Stimulated activated naive CD8-positive, alpha-beta T cell treated with anti-CD3 and anti-CD28 coated beads, Interleukin-15, amount 100 ng/mL, for 72 hours (primary cell): ENCODE measurements around the gene ZG16B.

Experiments used
- ATAC-seq: fragments of 150-1000 bp; cut with Tn5 transposase; 2 replicates; pipeline ENCODE4 v1.10.0; 2021; ENCODE audit warnings: mild to moderate bottlenecking, moderate library complexity
- DNase-seq, 2 donors: peaks; one replicate each; pipeline ENCODE4 v3.0.0; 2021 to 2022
- H3K27ac Mint-ChIP-seq, 2 donors: one replicate each; pipeline ENCODE4 v1.8.0; 2022; ENCODE audit warnings: mild to moderate bottlenecking in 2 of 2, mixed read lengths in 2 of 2, moderate library complexity in 2 of 2
- H3K27me3 Mint-ChIP-seq: one replicate; pipeline ENCODE4 v1.8.0; 2022; ENCODE audit warnings: mixed read lengths
- H3K4me1 Mint-ChIP-seq: one replicate; pipeline ENCODE4 v1.8.0; 2022; ENCODE audit warnings: mild to moderate bottlenecking, mixed read lengths
- H3K4me3 Mint-ChIP-seq, 2 donors: one replicate each; pipeline ENCODE4 v1.8.0; 2022; ENCODE audit warnings: mild to moderate bottlenecking in 2 of 2, mixed read lengths in 2 of 2, moderate library complexity in 1 of 2
- H3K9me3 Mint-ChIP-seq, 2 donors: one replicate each; pipeline ENCODE4 v1.8.0; 2022; ENCODE audit warnings: mixed read lengths in 2 of 2

The ZG16B gene

DNA sequence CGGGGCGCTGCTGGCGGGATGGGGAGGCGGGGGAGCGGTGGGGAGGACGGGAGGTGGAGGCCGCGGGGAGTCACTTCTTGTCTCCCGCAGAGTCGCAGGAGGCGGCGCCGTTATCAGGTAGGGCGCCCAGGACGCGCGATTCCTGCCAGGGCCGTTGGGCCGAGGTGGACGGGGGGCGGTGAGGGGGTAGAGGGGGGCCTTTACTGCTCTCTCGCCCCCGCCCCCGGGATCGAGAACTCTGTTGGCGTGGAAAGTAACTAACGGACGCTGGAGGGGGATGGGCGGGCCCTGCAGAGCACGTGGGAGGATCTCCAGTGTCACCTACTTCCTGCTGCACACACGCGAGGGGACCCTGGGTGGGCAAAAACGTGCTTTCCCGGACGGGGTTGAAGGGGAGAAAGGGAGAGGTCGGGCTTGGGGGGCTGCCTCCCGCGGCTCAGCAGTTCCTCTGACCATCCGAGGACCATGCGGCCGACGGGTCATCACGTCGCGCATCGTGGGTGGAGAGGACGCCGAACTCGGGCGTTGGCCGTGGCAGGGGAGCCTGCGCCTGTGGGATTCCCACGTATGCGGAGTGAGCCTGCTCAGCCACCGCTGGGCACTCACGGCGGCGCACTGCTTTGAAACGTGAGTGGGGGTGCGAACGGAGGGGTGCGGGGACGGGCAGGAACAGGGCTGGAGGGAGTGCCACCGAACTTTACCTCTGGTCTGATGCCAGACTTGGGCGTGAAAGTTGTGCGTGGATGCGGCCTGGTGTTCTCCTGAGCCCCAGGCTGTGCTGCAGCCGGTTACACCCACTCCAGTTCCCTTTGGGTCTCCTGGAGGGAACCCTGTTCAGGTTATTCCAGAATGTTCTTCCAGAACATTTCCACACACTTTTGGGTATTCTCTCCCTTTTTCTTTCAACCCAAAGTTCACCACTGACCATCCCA lies 12.5 kb upstream of the ZG16B start:
- no peaks in the 10 kb centered on the region for H3K9me3 Mint-ChIP-seq
- no peaks in the 10 kb centered on the region for H3K27me3 Mint-ChIP-seq
- peak overlapping the region; percentile 41 to 74 for H3K4me3 Mint-ChIP-seq
- DNase-seq: peak in 1 of 2 donors; percentile 33
- ATAC-seq: peak; percentile 47
- no peaks in the 10 kb centered on the region for H3K4me1 Mint-ChIP-seq
- H3K27ac Mint-ChIP-seq: peak overlapping the region in 1 of 2 donors; percentile 91

DNA sequence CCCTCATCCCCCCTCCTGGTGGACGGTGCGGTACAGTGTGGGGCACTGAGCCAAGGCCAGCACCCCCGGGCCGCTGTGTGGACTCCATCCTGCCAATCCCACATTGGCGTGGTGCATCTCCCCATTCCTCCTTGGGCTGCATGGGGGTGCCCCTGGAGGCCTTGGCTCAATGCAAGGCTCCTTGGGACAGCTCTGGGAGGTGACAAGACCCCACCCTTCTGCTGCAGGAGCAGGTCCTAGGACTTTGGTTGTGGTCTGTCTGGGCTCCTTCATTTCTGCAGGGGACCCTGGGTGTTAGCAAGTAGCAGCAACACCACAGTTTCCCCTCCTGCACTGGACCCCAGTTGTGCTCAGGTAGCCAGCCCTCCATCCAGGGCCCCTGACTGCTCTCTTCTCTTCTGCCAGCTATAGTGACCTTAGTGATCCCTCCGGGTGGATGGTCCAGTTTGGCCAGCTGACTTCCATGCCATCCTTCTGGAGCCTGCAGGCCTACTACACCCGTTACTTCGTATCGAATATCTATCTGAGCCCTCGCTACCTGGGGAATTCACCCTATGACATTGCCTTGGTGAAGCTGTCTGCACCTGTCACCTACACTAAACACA lies 11.7 kb upstream of the ZG16B start:
- peak overlapping the region in 1 of 2 donors; percentile 61 for H3K27ac Mint-ChIP-seq
- ATAC-seq (no peak), DNase-seq (no peak)
- H3K9me3 Mint-ChIP-seq: no peaks in the 10 kb centered on the region
- no peaks in the 10 kb centered on the region for H3K27me3 Mint-ChIP-seq
- peak overlapping the region in 1 of 2 donors; percentile 44 for H3K4me3 Mint-ChIP-seq
- H3K4me1 Mint-ChIP-seq: no peaks in the 10 kb centered on the region

DNA sequence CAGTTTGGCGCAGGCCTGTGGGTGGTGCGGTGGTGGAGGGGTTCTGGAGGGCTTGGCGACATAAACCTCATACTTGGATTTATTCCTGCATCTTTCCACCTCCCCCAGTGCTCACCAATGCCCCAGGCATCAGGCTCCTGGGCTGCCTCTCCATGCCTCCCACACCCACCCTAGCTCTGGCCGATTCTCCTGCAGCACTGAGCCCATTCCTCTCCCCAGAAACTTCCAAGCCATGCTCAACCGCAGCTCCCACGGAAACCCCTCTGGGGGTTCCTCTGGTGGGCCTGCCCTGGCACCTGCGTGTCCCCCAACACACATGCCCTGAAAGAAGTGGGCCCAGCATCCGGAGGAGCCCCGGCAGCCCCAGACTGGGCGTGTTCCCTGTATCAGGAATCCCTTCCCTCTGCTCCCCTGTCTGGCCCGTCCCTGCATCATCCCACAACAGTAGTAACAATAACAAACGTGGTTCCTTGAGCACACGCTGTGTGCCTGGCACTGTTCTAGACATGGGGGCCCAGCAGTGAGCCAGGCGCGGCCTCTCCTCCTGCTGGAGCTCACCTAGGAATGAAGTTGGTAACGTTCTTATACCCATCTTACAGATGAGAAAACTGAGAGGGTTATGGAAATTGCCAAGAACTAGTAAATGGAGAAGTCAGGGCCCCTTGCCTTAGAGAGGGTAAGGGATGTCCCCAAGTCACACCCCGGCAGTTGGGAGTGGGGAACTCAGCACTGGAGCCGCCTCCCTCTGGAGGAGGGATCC lies 10.7 kb upstream of the ZG16B start:
- no peaks in the 10 kb centered on the region for H3K27me3 Mint-ChIP-seq
- H3K4me3 Mint-ChIP-seq: no peak overlapping the region
- ATAC-seq (no peak), DNase-seq (no peak)
- no peaks in the 10 kb centered on the region for H3K9me3 Mint-ChIP-seq
- H3K4me1 Mint-ChIP-seq: no peaks in the 10 kb centered on the region
- peak overlapping the region; percentile 46 to 78 for H3K27ac Mint-ChIP-seq

DNA sequence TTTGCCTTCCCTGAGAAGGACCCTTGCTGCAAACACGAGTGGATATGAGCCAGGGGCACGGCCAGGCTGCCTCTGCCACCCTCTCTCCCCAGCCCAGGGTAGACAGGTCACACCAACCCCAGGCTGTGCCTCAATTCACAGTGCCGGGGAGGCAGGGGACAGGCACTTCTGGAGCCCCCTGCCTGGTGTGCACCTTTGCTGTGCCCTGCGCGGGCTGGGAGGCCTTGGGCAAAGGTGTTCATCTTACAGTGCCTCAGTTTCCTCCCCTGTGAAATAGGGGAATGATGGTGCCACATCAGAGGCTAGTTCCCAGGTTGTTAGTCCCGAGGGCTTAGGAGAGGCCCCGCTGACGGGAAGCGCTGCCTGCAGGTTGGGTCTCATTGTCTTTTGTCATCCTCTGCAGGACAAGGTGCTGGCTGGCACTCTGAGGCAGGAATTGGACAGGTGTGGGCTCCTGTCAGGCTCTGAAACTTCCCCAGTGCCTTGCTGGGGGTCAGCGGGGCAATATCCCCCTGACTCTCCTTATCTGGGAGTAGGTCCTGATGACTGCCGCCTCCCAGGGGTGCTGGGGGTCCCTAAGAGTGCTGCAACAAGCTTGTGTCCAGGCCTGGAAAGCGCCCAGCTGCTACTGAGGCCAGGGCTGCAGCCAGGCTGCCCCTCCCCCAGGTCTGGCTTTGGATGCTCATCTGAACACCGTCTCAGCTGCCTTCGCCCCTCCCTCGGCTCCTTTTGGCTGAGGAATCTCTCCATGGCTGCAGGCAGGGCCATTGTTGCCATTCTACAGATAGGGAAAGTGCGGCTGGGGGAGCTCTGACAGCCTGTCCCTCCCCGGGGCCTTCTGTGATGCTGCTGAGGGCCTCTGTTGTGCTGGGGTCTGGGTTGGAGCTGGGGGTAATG lies 9.9 kb upstream of the ZG16B start:
- no peaks in the 10 kb centered on the region for H3K4me1 Mint-ChIP-seq
- no peaks in the 10 kb centered on the region for H3K27me3 Mint-ChIP-seq
- no peaks in the 10 kb centered on the region for H3K9me3 Mint-ChIP-seq
- no peak for ATAC-seq
- no peak for DNase-seq
- no peak overlapping the region for H3K27ac Mint-ChIP-seq
- H3K4me3 Mint-ChIP-seq: no peak overlapping the region

DNA sequence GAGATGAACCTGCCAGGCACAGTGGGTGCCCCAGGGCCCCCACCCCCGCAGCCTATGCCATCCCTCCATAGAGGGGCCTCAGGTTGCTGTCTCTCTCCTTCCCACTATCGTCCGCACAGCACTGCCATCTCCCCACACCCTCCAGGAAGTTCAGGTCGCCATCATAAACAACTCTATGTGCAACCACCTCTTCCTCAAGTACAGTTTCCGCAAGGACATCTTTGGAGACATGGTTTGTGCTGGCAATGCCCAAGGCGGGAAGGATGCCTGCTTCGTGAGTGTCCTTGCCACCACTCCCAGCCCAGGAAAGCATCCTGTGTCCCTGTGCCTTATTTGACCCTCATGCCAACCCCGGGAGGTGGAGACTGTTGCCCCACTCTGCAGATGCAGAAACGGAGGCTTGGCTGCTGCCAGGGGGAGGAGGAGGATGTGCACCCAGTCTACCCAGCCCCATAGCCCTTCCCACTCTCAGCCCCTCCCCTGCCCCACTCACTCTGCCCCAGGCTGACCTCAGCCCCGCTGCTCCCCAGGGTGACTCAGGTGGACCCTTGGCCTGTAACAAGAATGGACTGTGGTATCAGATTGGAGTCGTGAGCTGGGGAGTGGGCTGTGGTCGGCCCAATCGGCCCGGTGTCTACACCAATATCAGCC lies 9.1 kb upstream of the ZG16B start:
- H3K4me1 Mint-ChIP-seq: no peaks in the 10 kb centered on the region
- no peak overlapping the region for H3K4me3 Mint-ChIP-seq
- H3K27ac Mint-ChIP-seq: no peak overlapping the region
- H3K9me3 Mint-ChIP-seq: no peaks in the 10 kb centered on the region
- no peaks in the 10 kb centered on the region for H3K27me3 Mint-ChIP-seq
- DNase-seq (no peak), ATAC-seq (no peak)

DNA sequence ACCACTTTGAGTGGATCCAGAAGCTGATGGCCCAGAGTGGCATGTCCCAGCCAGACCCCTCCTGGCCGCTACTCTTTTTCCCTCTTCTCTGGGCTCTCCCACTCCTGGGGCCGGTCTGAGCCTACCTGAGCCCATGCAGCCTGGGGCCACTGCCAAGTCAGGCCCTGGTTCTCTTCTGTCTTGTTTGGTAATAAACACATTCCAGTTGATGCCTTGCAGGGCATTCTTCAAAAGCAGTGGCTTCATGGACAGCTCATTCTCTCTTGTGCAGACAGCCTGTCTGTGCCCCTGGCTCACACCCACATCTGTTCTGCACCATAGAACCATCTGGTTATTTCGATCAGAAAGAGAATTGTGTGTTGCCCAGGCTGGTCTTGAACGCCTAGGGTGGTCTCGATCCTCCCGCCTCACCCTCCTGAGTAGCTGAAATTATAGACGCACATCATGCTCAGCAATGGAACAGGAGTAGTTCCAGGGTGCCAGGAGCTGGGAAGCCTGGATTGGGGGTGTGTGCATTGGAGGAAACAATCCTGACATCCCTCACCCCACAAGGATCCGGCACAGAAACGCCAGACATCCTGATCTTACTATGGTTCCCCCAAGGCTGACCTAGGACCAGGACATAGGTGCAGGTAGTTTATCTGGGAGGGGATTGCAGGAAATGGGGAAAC lies 8.5 kb upstream of the ZG16B start:
- Mint-ChIP-seq H3K9me3 (no peaks in the 10 kb centered on the region), H3K4me3 (no peak overlapping the region), H3K4me1 (no peaks in the 10 kb centered on the region), H3K27me3 (no peaks in the 10 kb centered on the region), H3K27ac (no peak overlapping the region)
- DNase-seq (no peak), ATAC-seq (no peak)

DNA sequence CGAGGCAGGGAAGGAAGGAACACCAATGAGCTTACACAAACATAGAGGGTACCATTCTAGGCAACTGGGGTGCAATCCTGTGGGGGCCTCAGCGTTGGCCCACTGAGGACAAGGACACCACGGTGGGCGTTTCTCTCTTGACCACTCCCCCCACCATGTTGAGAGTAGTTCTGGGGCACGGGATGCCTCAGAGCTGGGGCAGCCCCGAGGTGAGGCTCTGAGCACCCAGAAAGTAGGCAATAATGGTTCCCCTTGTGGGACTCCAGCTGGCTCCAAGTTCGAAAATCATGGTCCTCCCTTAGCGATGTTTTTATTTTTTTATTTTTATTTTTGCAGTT lies 8.0 kb upstream of the ZG16B start:
- Mint-ChIP-seq H3K9me3 (no peaks in the 10 kb centered on the region), H3K4me1 (no peaks in the 10 kb centered on the region), H3K27me3 (no peaks in the 10 kb centered on the region), H3K27ac (no peak overlapping the region), H3K4me3 (no peak overlapping the region)
- DNase-seq: no peak
- no peak for ATAC-seq

DNA sequence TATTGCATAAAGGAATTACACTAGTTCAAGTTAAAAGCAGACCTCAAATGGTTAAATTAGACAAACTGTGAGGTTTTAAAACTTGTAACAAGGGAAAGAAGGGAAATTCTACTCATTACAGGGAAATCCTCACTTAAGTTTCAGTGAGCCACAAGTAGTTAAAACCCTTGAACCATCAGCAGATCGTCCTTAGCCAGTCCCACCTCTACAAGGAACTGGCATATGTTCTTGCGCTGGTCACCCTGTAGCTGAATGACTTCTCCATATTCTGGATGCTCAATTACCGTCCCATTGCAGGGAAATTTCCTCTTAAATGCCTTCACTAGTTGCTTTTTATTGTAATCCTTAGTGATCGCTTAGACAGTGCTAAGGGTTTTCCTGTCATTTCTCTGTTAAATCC lies 7.6 kb upstream of the ZG16B start:
- no peak overlapping the region for H3K4me3 Mint-ChIP-seq
- no peak for ATAC-seq
- no peaks in the 10 kb centered on the region for H3K9me3 Mint-ChIP-seq
- H3K4me1 Mint-ChIP-seq: no peaks in the 10 kb centered on the region
- DNase-seq: no peak
- no peak overlapping the region for H3K27ac Mint-ChIP-seq
- no peaks in the 10 kb centered on the region for H3K27me3 Mint-ChIP-seq

DNA sequence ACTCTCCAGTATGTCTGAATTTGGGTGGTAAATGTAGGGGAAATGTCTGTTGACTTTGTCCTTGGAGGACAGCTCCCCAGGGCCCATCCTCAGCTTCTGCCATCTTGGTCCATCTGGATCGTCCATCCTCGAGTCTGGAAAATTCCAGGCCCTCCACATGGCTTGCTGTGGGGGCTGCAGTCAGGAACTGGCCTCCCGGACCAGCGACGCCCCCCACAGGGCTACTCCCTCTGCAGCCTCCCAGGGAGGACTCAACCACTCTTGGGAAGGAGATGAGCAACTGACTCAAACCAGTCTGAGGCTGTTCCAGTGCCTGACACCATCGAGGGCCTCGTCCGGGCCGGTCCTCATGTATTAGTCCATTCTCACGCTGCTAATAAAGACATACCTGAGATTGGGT lies 5.5 kb upstream of the ZG16B start:
- Mint-ChIP-seq H3K27me3 (no peaks in the 10 kb centered on the region), H3K27ac (no peak overlapping the region), H3K4me1 (no peaks in the 10 kb centered on the region), H3K4me3 (no peak overlapping the region), H3K9me3 (no peaks in the 10 kb centered on the region)
- DNase-seq: no peak
- no peak for ATAC-seq

DNA sequence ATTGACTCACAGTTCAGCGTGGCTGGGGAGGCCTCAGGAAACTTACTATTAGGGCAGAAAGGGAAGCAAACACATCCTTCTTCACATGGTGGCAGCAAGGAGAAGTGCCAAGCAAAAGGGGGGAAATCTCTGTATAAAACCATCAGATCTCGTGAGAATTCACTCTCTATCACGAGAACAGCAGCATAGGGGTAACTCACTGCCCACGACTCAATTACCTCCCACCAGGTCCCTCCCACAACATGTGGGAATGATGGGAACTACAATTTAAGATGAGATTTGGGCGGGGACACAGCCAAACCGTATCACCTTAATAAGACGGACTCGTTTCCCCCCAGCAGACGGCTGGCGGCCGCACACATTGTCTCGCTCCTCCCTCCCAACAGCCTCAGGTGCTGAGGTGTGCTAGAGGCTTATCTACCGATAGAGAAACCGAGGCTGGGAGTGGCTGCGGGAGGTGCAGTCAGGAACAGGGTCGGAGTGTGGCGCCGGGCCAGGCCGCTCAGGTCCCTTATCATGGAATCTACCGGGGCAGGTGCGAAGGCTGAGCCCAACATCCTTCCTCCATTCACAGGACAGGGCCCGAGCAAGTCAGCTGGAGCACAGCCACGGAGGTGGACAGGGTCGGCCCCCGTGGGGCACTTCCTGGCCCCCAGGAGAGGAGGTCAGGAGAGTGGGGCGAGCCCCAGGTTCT lies 4.9 kb upstream of the ZG16B start:
- Mint-ChIP-seq H3K27me3 (no peaks in the 10 kb centered on the region), H3K4me3 (no peak overlapping the region), H3K9me3 (no peaks in the 10 kb centered on the region), H3K27ac (no peak overlapping the region), H3K4me1 (no peaks in the 10 kb centered on the region)
- ATAC-seq: no peak
- DNase-seq: no peak

DNA sequence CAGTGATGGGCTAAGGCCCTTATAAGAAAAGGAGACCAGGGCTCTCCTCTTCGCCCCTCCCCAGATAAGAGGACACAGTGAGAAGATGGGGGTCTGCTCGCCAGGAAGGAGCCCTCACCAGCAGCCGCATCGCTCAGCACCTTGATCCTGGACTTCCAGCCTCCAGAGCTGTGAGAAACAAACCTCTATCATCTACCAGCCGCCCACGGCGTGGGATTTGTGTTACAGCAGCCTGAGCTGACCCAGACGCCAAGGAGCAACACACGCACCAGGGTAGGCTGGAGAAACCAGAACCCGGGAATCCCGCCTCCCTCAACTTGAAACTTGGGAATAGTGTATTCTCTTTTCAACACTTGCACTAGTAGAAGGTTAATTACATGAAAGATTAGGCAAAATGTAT lies 4.2 kb upstream of the ZG16B start:
- H3K4me3 Mint-ChIP-seq: no peak overlapping the region
- H3K9me3 Mint-ChIP-seq: no peaks in the 10 kb centered on the region
- peaks cover 6% of the 10 kb centered on the region for H3K27me3 Mint-ChIP-seq
- ATAC-seq (no peak), DNase-seq (no peak)
- H3K27ac Mint-ChIP-seq: no peak overlapping the region
- no peaks in the 10 kb centered on the region for H3K4me1 Mint-ChIP-seq

DNA sequence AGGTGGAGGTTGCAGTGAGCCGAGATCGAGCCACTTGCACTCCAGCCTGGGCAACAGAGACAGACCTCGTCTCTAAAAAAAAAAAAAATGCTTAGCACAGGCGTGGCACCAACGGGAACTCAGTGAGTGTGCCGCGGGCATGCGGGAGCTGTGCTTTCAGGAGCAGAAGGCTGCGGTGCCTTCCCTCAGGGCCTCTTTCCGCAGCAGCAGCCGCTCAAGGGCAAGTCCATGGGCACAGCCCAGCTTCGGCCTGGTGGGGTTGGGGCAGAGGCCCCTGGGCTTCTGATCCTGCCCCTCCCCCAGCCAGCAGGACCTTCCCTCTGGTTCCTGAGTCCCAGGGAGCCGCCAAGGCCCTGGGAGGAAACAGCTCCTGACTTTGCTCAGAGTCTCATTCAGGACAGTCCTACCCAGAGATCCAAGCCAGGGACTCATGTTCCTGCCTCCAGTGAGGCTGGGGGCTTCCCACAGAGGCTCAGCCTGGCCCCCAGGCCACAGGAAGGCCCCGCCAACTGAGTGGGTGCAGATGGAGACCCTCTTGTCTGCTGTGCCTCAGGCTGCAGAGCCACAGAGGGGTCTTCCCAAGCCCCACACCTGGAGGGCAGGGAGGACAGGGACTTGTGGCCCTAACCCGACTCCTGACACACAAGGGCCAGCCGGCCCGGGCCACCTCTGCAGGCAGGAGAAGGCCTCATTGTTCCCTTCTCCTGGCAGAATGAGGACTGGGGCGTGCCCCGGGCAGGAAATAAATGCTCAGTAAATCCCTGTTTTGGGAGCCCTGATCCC lies 3.3 kb upstream of the ZG16B start:
- H3K27me3 Mint-ChIP-seq: peaks cover 11% of the 10 kb centered on the region

DNA sequence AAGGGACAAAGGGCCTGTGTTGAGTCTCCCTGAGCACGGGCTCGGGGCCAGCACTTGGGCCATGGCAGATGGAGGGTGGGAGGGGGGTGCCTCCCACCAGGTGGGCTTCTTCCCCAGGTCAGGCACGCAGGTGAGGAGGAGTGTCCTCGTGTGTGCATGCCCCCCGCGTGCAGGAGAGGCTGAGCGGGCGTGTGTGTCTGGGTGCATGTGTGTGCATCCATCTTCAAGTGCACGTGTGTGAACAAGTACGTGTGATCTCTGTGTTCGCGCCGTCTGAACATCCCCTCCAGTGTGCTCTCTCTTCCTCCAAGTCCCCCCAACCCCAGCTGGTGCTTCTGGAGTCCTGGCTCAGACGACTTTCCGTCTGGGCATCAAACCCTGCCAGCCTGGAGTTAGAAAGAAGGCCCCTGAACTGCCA lies 2.7 kb upstream of the ZG16B start:
- peaks cover 11% of the 10 kb centered on the region for H3K27me3 Mint-ChIP-seq

More for the DNA sequence above, 3.3 kb upstream of the ZG16B start:
- no peak overlapping the region for H3K27ac Mint-ChIP-seq
- ATAC-seq: no peak
- no peaks in the 10 kb centered on the region for H3K9me3 Mint-ChIP-seq
- H3K4me1 Mint-ChIP-seq: no peaks in the 10 kb centered on the region
- no peak overlapping the region for H3K4me3 Mint-ChIP-seq
- DNase-seq: no peak

More for the DNA sequence above, 2.7 kb upstream of the ZG16B start:
- DNase-seq (no peak), ATAC-seq (no peak)
- Mint-ChIP-seq H3K4me3 (no peak overlapping the region), H3K9me3 (no peaks in the 10 kb centered on the region), H3K27ac (no peak overlapping the region), H3K4me1 (no peaks in the 10 kb centered on the region)
